Uterus (tissue), 4 donors: ENCODE results near the gene SOWAHD. TPM values are rescaled to one million over a fixed set of nuclear protein-coding genes. Genes with fewer than 3 reads are reported as not detected.
"Not testable (repeated sequence)": the region's sequence is repeated elsewhere in the genome, so short reads cannot be mapped to it uniquely, and the experiment has no call there.

Experiments
- DNase-seq, 2 donors: peaks; one replicate each; pipeline ENCODE4 v3.0.0-alpha.2; 2019 to 2020
- H3K27ac ChIP-seq, 2 donors: fragments of 200-600 bp; sonication (generic); 1 replicate in 1 of 2; 2 replicates in 1 of 2; pipeline ENCODE4 v1.5.1; 2016 to 2018
- H3K27me3 ChIP-seq, 2 donors: fragments of 200-600 bp; sonication (generic); one replicate each; pipeline ENCODE4 v1.5.1; 2018 to 2019; ENCODE audit warnings: control low read depth in 1 of 2
- H3K36me3 ChIP-seq, 2 donors: fragments of 200-600 bp; sonication (generic); one replicate each; pipeline ENCODE4 v1.5.1; 2019; ENCODE audit warnings: control low read depth in 1 of 2
- H3K4me1 ChIP-seq, 2 donors: fragments of 200-600 bp; sonication (generic); one replicate each; pipeline ENCODE4 v1.5.1; 2018 to 2019; ENCODE audit warnings: control low read depth in 1 of 2
- H3K4me3 ChIP-seq, 2 donors: fragments of 200-600 bp; sonication (generic); 1 replicate in 1 of 2; 2 replicates in 1 of 2; pipeline ENCODE4 v1.5.1; 2018 to 2019; ENCODE audit warnings: mild to moderate bottlenecking in 1 of 2
- H3K9me3 ChIP-seq, 2 donors: fragments of 200-600 bp; sonication (generic); one replicate each; pipeline ENCODE4 v1.5.1; 2019; ENCODE audit warnings: control low read depth in 1 of 2
- CTCF ChIP-seq, 4 experiments: fragments of 200-600 bp in 2 of 4; fragments of 450-650 bp in 2 of 4; sonication (generic) in 2 of 4; IDR thresholded peaks; one replicate each; pipeline ENCODE4 v1.5.1; 2016 to 2019; ENCODE audit warnings: antibody characterized with exemption in 4 of 4, mild to moderate bottlenecking in 2 of 4, moderate library complexity in 1 of 4
- POLR2A ChIP-seq, 2 donors: fragments of 450-650 bp; IDR thresholded peaks; one replicate each; pipeline ENCODE4 v1.6.1; 2016; ENCODE audit warnings: antibody characterized with exemption in 2 of 2, mild to moderate bottlenecking in 1 of 2, moderate library complexity in 1 of 2
- intact Hi-C: fragments of 100-400 bp; cut with DNase I; formaldehyde crosslinking; loops from one replicate; pipeline ENCODE4 v1.15.1; 2023; ENCODE audit warnings: low total_unique reads
- total RNA-seq, 4 donors: library from RNA; depleted of rRNA in 3 of 4; stranded (reverse); fragments of >200 nt in 3 of 4; gene quantifications; one replicate each; pipeline versions ENCODE4 v1.1.0 to v1.2.4, GENCODE V29; 2014 to 2023
- donor health status: DM: yes; HTN: yes; CAD: no.

Gene SOWAHD
- total RNA-seq, 4 donors from 2014 or later: 0.69 TPM; not detected in 3

GRCh38 chrX:119763836-119764387, 5.5 kb downstream of the SOWAHD start:
- TF ChIP-seq POLR2A (IDR thresholded peaks at IDR 0.05): no peak
- no peak for TF ChIP-seq CTCF (IDR thresholded peaks at IDR 0.05)

GRCh38 chrX:119768436-119768835, 10.0 kb downstream of the SOWAHD start:
- H3K36me3 ChIP-seq, DNase-seq, intact Hi-C loops, H3K4me1 ChIP-seq, H3K27ac ChIP-seq, H3K4me3 ChIP-seq, H3K9me3 ChIP-seq, H3K27me3 ChIP-seq: not testable (repeated sequence)

More at GRCh38 chrX:119763836-119764387, 5.5 kb downstream of the SOWAHD start:
- intact Hi-C loops: no loop called here
- Histone ChIP-seq H3K4me3 (no peak overlapping the region), H3K27ac (no peak overlapping the region), H3K4me1 (no peaks in the 10 kb centered on the region), H3K36me3 (no peaks in the 10 kb centered on the region), H3K9me3 (no peaks in the 10 kb centered on the region), H3K27me3 (no peaks in the 10 kb centered on the region)
- DNase-seq: no peak

GRCh38 chrX:119769388-119769787, 11.0 kb downstream of the SOWAHD start:
- DNase-seq, H3K4me1 ChIP-seq, intact Hi-C loops, H3K27me3 ChIP-seq, H3K36me3 ChIP-seq, H3K9me3 ChIP-seq, H3K4me3 ChIP-seq, H3K27ac ChIP-seq: not testable (repeated sequence)

GRCh38 chrX:119775517-119776238, 17.3 kb downstream of the SOWAHD start:
- Histone ChIP-seq H3K36me3 (no peaks in the 10 kb centered on the region), H3K27ac (no peak overlapping the region), H3K4me1 (no peaks in the 10 kb centered on the region), H3K4me3 (no peak overlapping the region), H3K27me3 (no peaks in the 10 kb centered on the region), H3K9me3 (no peaks in the 10 kb centered on the region)
- no peak for TF ChIP-seq POLR2A (IDR thresholded peaks at IDR 0.05)
- intact Hi-C loops: no loop called here
- no peak for DNase-seq

- TF ChIP-seq POLR2A (IDR thresholded peaks at IDR 0.05): no peak
- TF ChIP-seq CTCF (IDR thresholded peaks at IDR 0.05): no peak
- Histone ChIP-seq H3K36me3 (no peaks in the 10 kb centered on the region), H3K4me1 (no peaks in the 10 kb centered on the region), H3K4me3 (no peak overlapping the region), H3K27ac (no peak overlapping the region), H3K27me3 (no peaks in the 10 kb centered on the region), H3K9me3 (no peaks in the 10 kb centered on the region)
- intact Hi-C loops: no loop called here
- no peak for DNase-seq
Observed at GRCh38 chrX:119778829-119779228, 20.4 kb downstream of the SOWAHD start.

- H3K9me3 ChIP-seq: no peaks in the 10 kb centered on the region
- no peaks in the 10 kb centered on the region for H3K4me1 ChIP-seq
- intact Hi-C loops: no loop called here
- DNase-seq: no peak
- TF ChIP-seq POLR2A (IDR thresholded peaks at IDR 0.05) (no peak), CTCF (IDR thresholded peaks at IDR 0.05) (no peak)
- no peaks in the 10 kb centered on the region for H3K36me3 ChIP-seq
- H3K4me3 ChIP-seq: no peak overlapping the region
- H3K27ac ChIP-seq: no peak overlapping the region
- no peaks in the 10 kb centered on the region for H3K27me3 ChIP-seq
Observed at GRCh38 chrX:119783026-119783425, 24.6 kb downstream of the SOWAHD start.
